Smooth muscle cell of the pulmonary artery (primary cell): ENCODE measurements around the gene ATXN2. TPM values are rescaled to one million over a fixed set of nuclear protein-coding genes. Genes with fewer than 3 reads are reported as not detected.

Experiments used
- total RNA-seq: library from RNA; depleted of rRNA; stranded (reverse); fragments of >200 nt; gene quantifications from 2 replicates; pipeline ENCODE4 v1.2.3, GENCODE V29; 2014

ATXN2 gene, protein sequence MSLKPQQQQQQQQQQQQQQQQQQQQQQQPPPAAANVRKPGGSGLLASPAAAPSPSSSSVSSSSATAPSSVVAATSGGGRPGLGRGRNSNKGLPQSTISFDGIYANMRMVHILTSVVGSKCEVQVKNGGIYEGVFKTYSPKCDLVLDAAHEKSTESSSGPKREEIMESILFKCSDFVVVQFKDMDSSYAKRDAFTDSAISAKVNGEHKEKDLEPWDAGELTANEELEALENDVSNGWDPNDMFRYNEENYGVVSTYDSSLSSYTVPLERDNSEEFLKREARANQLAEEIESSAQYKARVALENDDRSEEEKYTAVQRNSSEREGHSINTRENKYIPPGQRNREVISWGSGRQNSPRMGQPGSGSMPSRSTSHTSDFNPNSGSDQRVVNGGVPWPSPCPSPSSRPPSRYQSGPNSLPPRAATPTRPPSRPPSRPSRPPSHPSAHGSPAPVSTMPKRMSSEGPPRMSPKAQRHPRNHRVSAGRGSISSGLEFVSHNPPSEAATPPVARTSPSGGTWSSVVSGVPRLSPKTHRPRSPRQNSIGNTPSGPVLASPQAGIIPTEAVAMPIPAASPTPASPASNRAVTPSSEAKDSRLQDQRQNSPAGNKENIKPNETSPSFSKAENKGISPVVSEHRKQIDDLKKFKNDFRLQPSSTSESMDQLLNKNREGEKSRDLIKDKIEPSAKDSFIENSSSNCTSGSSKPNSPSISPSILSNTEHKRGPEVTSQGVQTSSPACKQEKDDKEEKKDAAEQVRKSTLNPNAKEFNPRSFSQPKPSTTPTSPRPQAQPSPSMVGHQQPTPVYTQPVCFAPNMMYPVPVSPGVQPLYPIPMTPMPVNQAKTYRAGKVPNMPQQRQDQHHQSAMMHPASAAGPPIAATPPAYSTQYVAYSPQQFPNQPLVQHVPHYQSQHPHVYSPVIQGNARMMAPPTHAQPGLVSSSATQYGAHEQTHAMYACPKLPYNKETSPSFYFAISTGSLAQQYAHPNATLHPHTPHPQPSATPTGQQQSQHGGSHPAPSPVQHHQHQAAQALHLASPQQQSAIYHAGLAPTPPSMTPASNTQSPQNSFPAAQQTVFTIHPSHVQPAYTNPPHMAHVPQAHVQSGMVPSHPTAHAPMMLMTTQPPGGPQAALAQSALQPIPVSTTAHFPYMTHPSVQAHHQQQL
- 26.3 and 27.1 TPM in 2 replicates for total RNA-seq

DNA sequence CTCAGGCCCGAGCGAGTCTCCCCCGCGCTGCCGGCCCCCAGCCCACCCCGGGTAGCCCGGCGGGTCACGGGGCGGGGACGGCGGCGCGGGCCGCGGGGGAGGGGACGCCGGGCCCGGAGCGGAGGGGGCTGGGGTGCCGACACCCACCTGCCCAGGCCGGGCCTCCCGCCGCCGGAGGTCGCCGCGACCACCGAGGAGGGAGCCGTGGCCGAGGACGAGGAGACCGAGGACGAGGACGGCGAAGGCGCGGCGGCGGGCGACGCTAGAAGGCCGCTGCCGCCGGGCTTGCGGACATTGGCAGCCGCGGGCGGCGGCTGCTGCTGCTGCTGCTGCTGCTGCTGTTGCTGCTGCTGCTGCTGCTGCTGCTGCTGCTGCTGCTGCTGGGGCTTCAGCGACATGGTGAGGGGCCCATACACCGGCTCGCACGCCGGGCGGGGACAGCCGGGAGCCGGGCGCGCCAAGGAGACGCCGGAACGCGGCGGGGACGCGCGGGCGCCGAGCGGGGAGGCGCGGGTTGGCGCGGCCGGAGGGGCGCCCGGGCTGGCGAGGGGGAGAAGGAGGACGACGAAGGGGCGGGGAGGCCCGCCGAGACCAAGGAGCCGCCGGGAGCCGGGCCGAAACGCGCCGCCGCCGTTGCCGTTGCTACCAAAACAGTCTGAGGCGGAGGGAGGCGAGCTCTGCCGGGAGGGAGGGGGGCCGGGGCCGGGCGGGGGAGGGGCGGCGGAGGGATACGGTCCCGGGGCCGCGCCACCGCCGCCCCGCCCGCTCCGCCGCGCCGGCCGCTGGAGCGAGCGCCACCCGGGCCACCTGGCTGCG is at the start of gene ATXN2:
Gene ATXN2 (minus strand): TSS at position 679 of the 816 bp plus-strand sequence. CDS start 281 bp downstream, at position 398.

DNA sequence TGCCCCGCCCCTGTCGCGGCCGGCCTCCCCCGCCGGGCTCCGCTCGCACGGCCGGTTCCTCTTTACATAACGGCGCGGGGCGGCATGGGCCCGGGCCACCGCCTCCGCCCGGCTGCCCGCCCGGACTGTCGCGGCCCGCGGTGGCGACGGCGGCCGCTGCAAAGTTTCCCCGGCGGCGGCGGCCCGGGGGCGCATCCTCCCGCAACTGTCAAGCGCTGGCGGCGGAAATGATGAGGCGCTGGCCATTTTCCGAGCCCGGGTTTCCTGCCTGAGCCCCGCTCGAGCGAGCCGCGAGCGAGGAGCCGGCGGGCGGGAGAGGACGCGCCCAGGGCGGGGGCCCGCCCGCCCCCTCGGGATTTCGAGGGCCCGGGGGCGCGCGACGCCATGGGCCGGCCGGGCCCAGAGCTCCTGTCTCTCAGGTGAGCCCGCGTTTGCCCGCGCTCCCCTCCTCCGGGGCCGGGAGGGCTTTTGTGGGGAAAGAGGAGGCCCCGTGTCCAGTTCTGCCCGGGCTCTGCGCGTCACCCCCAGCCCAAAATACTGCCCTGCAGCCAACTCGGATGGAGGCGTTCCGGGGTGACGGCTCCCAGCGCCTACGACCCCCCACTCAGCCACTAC is 193.1 kb downstream of the ATXN2 start, which contains the start of gene SH2B3:
Gene SH2B3 (plus strand): TSS at position 65 of the 615 bp plus-strand sequence. CDS start 12,223 bp downstream, outside the sequence.

Other genes starting within 250 kb of the ATXN2 start
- 6.1 and 7.0 TPM in 2 replicates for gene PHETA1, start 230.2 kb downstream of the ATXN2 start, total RNA-seq
- gene SH2B3, start 193.4 kb downstream of the ATXN2 start, total RNA-seq: 23.0 and 38.2 TPM in 2 replicates
- gene BRAP, start 86.6 kb upstream of the ATXN2 start, total RNA-seq: 16.9 and 17.6 TPM in 2 replicates
- 18.5 and 18.6 TPM in 2 replicates for gene ACAD10, start 86.7 kb upstream of the ATXN2 start, total RNA-seq
- gene ALDH2, start 167.6 kb upstream of the ATXN2 start, total RNA-seq: 39.2 and 56.9 TPM in 2 replicates
- gene MAPKAPK5, start 242.9 kb upstream of the ATXN2 start, total RNA-seq: 29.7 and 40.0 TPM in 2 replicates